ENCODE measurements around the gene ARHGEF11.

ARHGEF11 gene

DNA sequence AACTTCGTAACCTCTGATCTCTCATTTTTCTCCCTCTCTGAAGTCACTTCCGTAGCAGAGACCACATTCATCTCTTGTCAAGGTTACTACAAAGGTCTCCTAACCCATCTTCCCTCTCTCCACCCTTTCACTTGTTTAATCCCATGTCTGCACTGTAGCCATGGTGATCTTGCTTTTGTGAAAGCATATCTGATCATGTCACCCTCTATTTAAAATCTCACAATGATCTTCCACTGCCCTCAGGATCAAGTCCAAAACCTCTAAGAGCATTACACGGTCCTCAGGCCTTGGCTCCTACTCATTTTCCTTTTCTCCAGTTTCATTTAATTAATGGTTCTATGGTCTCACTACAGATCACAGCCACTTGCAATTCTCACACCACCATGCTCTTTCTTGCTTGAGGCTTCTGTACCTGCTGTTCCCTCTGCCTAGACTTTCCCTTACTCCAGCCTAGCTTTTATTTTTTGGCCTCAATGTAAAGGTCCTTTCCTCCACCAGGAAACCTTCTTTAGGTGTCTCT, 12.1 kb downstream of the ARHGEF11 start:
- DNase-seq (ENCODE audit: low spot score) = no peak
- TF ChIP-seq CTCF (IDR thresholded peaks at IDR 0.05; ENCODE audit: extremely low read depth, missing control alignments) = no peak

- no peak for TF ChIP-seq CTCF (IDR thresholded peaks at IDR 0.05; ENCODE audit: extremely low read depth, missing control alignments)
- no peak for DNase-seq (ENCODE audit: low spot score)
Measured at GRCh38 chr1:157032303-157032702, 13.2 kb downstream of the ARHGEF11 start.

- DNase-seq (ENCODE audit: low spot score) = no peak
Measured at GRCh38 chr1:157030728-157031127, 14.8 kb downstream of the ARHGEF11 start.

DNA sequence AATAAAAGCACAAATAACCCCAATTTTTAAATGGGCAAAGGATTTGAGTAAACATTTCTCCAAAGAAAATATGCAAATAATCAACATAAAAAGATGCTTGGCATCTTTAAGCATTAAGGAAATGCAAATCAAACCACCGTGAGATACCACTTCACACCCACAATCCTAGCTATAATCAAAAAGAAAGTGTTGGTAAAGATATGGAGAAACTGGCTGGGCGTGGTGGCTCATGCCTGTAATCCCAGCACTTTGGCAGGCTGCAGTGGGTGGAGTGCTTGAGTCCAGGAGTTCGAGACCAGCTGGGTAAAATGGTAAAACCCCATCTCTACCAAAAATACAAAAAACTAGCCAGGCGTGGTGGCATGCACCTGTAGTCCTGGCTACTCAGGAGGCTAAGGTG, 16.9 kb downstream of the ARHGEF11 start:
- no peak for TF ChIP-seq CTCF (IDR thresholded peaks at IDR 0.05; ENCODE audit: extremely low read depth, missing control alignments)
- no peak for DNase-seq (ENCODE audit: low spot score)

More at GRCh38 chr1:157030728-157031127, 14.8 kb downstream of the ARHGEF11 start:
- no peak for TF ChIP-seq CTCF (IDR thresholded peaks at IDR 0.05; ENCODE audit: extremely low read depth, missing control alignments)

DNA sequence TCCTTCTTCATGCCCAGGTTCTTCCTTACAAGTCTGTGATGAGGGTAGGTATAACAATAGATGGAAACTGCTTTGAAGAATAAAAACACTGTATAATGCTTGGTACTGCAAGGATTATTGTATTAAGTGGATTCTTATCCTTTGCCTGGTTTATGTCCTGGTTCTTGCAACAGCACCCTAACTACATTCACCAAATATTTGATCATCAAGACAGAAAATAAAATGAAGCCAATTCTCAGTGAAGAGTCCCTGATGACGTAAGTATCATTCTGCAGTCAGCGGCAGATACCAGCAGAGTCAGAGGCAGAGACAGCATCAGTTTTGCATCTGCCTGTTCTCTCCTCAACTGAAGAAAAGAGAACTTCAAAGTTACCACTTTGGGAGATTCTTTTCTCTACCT, 19.7 kb downstream of the ARHGEF11 start:
- no peak for DNase-seq (ENCODE audit: low spot score)

GRCh38 chr1:157025385-157025784, 20.2 kb downstream of the ARHGEF11 start:
- no peak for DNase-seq (ENCODE audit: low spot score)
- no peak for TF ChIP-seq CTCF (IDR thresholded peaks at IDR 0.05; ENCODE audit: extremely low read depth, missing control alignments)

More for the DNA sequence above, 19.7 kb downstream of the ARHGEF11 start:
- no peak for TF ChIP-seq CTCF (IDR thresholded peaks at IDR 0.05; ENCODE audit: extremely low read depth, missing control alignments)

DNA sequence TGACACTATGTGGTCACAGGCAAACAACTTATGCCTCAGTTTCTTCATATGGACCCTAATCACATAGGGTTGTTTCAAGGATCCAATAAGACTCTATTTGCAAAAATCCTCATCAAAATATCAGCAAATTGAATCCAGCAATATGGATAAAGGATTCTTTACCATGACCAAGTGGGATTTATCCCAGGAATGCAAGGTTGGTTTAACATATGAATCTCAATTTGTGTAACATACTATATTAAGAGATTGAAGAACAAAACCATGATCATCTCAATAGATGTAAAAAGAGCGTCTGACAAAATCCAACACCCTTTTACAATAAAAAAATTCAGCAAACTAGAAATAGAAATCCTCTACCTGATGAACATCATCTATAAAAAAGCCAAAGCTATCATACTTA, 23.9 kb downstream of the ARHGEF11 start:
- TF ChIP-seq CTCF (IDR thresholded peaks at IDR 0.05; ENCODE audit: extremely low read depth, missing control alignments) = no peak
- DNase-seq (ENCODE audit: low spot score) = no peak
